ENCODE results near the gene LDB3. TPM values are rescaled to one million over a fixed set of nuclear protein-coding genes. Genes with fewer than 3 reads are reported as not detected.

Gene LDB3
- total RNA-seq, 1 donor from 2014 or later, result 4.7 TPM

- intact Hi-C loops (cut with DNase I), result no loop called here
- H3K27ac ChIP-seq, result no peak overlapping the region
- H3K27me3 ChIP-seq, result no peaks in the 10 kb centered on the region
- H3K9me3 ChIP-seq, result no peaks in the 10 kb centered on the region
- H3K4me1 ChIP-seq, result peaks cover 4% of the 10 kb centered on the region
- no peak for TF ChIP-seq POLR2A (IDR thresholded peaks at IDR 0.05)
- no peak for TF ChIP-seq CTCF (IDR thresholded peaks at IDR 0.05)
- no peak for TF ChIP-seq POLR2AphosphoS5 (IDR thresholded peaks at IDR 0.05; ENCODE audit: insufficient read depth in 1 of 2, low read depth in 1 of 2)
- no peak for DNase-seq (ENCODE audit: extremely low spot score in 2 of 2)
- no peaks in the 10 kb centered on the region for H3K36me3 ChIP-seq
- no peak overlapping the region for H3K4me3 ChIP-seq
Observed at GRCh38 chr10:86661161-86662025, 6.9 kb upstream of the LDB3 start.

GRCh38 chr10:86662186-86663045 lies 5.9 kb upstream of the LDB3 start:
- H3K27ac ChIP-seq, result no peak overlapping the region
- no peaks in the 10 kb centered on the region for H3K27me3 ChIP-seq
- TF ChIP-seq CTCF (IDR thresholded peaks at IDR 0.05), result no peak
- TF ChIP-seq POLR2AphosphoS5 (IDR thresholded peaks at IDR 0.05; ENCODE audit: insufficient read depth in 1 of 2, low read depth in 1 of 2), result no peak
- TF ChIP-seq POLR2A (IDR thresholded peaks at IDR 0.05), result no peak
- H3K4me3 ChIP-seq, result no peak overlapping the region
- no peaks in the 10 kb centered on the region for H3K36me3 ChIP-seq
- DNase-seq (ENCODE audit: extremely low spot score in 2 of 2), result no peak
- no peaks in the 10 kb centered on the region for H3K9me3 ChIP-seq
- intact Hi-C loops (cut with DNase I), result no loop called here
- H3K4me1 ChIP-seq, result peaks cover 4% of the 10 kb centered on the region

GRCh38 chr10:86663046-86663345 lies 5.3 kb upstream of the LDB3 start:
- no peak for DNase-seq (ENCODE audit: extremely low spot score in 2 of 2)
- intact Hi-C loops (cut with DNase I), result no loop called here

GRCh38 chr10:86663576-86664339 lies 4.6 kb upstream of the LDB3 start:
- H3K9me3 ChIP-seq, result no peaks in the 10 kb centered on the region
- intact Hi-C loops (cut with DNase I), result no loop called here
- no peak overlapping the region for H3K27ac ChIP-seq
- TF ChIP-seq CTCF (IDR thresholded peaks at IDR 0.05) (no peak), POLR2AphosphoS5 (IDR thresholded peaks at IDR 0.05; ENCODE audit: insufficient read depth in 1 of 2, low read depth in 1 of 2) (no peak), POLR2A (IDR thresholded peaks at IDR 0.05) (no peak)
- no peaks in the 10 kb centered on the region for H3K36me3 ChIP-seq
- H3K4me1 ChIP-seq, result peaks cover 4% of the 10 kb centered on the region
- no peak overlapping the region for H3K4me3 ChIP-seq
- DNase-seq (ENCODE audit: extremely low spot score in 2 of 2), result no peak
- H3K27me3 ChIP-seq, result no peaks in the 10 kb centered on the region

More at GRCh38 chr10:86663046-86663345, 5.3 kb upstream of the LDB3 start:
- TF ChIP-seq CTCF (IDR thresholded peaks at IDR 0.05), result no peak
- Histone ChIP-seq H3K4me3 (no peak overlapping the region), H3K9me3 (no peaks in the 10 kb centered on the region), H3K27me3 (no peaks in the 10 kb centered on the region), H3K4me1 (peaks cover 4% of the 10 kb centered on the region), H3K36me3 (no peaks in the 10 kb centered on the region), H3K27ac (no peak overlapping the region)
